A673 (cell line): ENCODE data around the gene CPLX1. TPM values are rescaled to one million over a fixed set of nuclear protein-coding genes. Genes with fewer than 3 reads are reported as not detected.
"Not testable (repeated sequence)": the region's sequence is repeated elsewhere in the genome, so short reads cannot be mapped to it uniquely, and the experiment has no call there.

Experiments
- BruUV-seq: library from RNA; stranded (reverse); fragments of 400-500 nt; replicated peaks from 2 replicates; lab custom pipeline; 2021; lab: Mats Ljungman, UMichigan
- CTCF ChIA-PET: fragments of 300-600 bp; sonication (Branson Sonifier 250); formaldehyde crosslinking; loops from one replicate; lab custom pipeline; 2022; ENCODE audit warnings: antibody characterized with exemption; lab: Charles Lee
- POLR2A ChIA-PET: fragments of 300-600 bp; sonication (Branson Sonifier 250); formaldehyde crosslinking; loops from one replicate; lab custom pipeline; 2022; ENCODE audit warnings: antibody characterized with exemption; ENCODE audit not compliant: low non-redundant PET; lab: Charles Lee
- DNase-seq: peaks from one replicate; pipeline ENCODE4 v3.0.0-alpha.2; 2015; ENCODE audit warnings: low spot score
- H3K27ac ChIP-seq: fragments of 200-600 bp; sonication (generic); 2 replicates; pipeline ENCODE4 v1.5.1; 2016; ENCODE audit warnings: mixed run types, low read depth, mild to moderate bottlenecking, mixed read lengths, antibody characterized with exemption, low read length; ENCODE audit not compliant: poor library complexity, severe bottlenecking
- H3K27me3 ChIP-seq: fragments of 200-600 bp; sonication (generic); replicated peaks from 2 replicates; pipeline ENCODE4 v1.6.1; 2017; ENCODE audit warnings: mixed run types, low read depth, mild to moderate bottlenecking, mixed read lengths, antibody characterized with exemption, low read length; ENCODE audit not compliant: insufficient read depth, poor library complexity
- H3K36me3 ChIP-seq: fragments of 200-600 bp; sonication (generic); 2 replicates; pipeline ENCODE4 v1.6.1; 2016; ENCODE audit warnings: mixed run types, mild to moderate bottlenecking, mixed read lengths, antibody characterized with exemption, low read length; ENCODE audit not compliant: insufficient read depth, poor library complexity, severe bottlenecking
- H3K4me1 ChIP-seq: fragments of 200-600 bp; sonication (generic); 2 replicates; pipeline ENCODE4 v1.6.1; 2017; ENCODE audit warnings: mixed run types, mild to moderate bottlenecking, mixed read lengths, antibody characterized with exemption, low read length; ENCODE audit not compliant: insufficient read depth, poor library complexity, severe bottlenecking
- H3K4me3 ChIP-seq: fragments of 200-600 bp; sonication (generic); 2 replicates; pipeline ENCODE4 v1.5.1; 2016; ENCODE audit warnings: low read depth, mixed run types, mild to moderate bottlenecking, mixed read lengths, low read length; ENCODE audit not compliant: poor library complexity, severe bottlenecking
- H3K9me3 ChIP-seq: fragments of 200-600 bp; sonication (generic); 2 replicates; pipeline ENCODE4 v1.6.1; 2016; ENCODE audit warnings: mixed run types, low read depth, mild to moderate bottlenecking, mixed read lengths, antibody characterized with exemption, low read length; ENCODE audit not compliant: poor library complexity, severe bottlenecking
- CTCF ChIP-seq: fragments of 300-800, 200-600 bp; sonication (generic); conservative IDR thresholded peaks from 2 replicates; pipeline ENCODE4 v1.5.1; 2017; ENCODE audit warnings: low read depth, mild to moderate bottlenecking, antibody characterized with exemption, low read length, moderate library complexity, mixed read lengths
- EZH2 ChIP-seq: fragments of 200-600 bp; sonication (generic); IDR thresholded peaks from 2 replicates; pipeline ENCODE4 v1.6.1; 2017; ENCODE audit warnings: borderline replicate concordance, low read depth, mild to moderate bottlenecking, mixed read lengths, antibody characterized with exemption, low read length; ENCODE audit not compliant: poor library complexity, severe bottlenecking
- intact Hi-C: fragments of 100-400 bp; cut with micrococcal nuclease; formaldehyde crosslinking; loops from one replicate; pipeline ENCODE4 v1.10.0; 2022; ENCODE audit not compliant: unreplicated experiment
- total RNA-seq: library from RNA; stranded (reverse); gene quantifications from 2 replicates; pipeline ENCODE4 v1.2.3, GENCODE V29; 2021

CPLX1 gene
- total RNA-seq, 1 experiment from 2014 or later = 4.6 TPM

- peaks cover 5% of the 10 kb centered on the region for H3K4me1 ChIP-seq
- no TSS peak for BruUV-seq
- no peaks in the 10 kb centered on the region for H3K9me3 ChIP-seq
- no peak overlapping the region for H3K27ac ChIP-seq
- no peak for TF ChIP-seq CTCF
- no peak for TF ChIP-seq EZH2
- peaks cover 68% of the 10 kb centered on the region for H3K36me3 ChIP-seq
- DNase-seq = no peak
- H3K4me3 ChIP-seq = no peak overlapping the region
- intact Hi-C loops = no loop called here
- CTCF ChIA-PET = no interaction called here
- H3K27me3 ChIP-seq = no peaks in the 10 kb centered on the region
- POLR2A ChIA-PET = no interaction called here
Measured at GRCh38 chr4:761086-761485, 64.8 kb downstream of the CPLX1 start.

- H3K36me3 ChIP-seq = peaks cover 63% of the 10 kb centered on the region
- H3K4me3 ChIP-seq = no peak overlapping the region
- ChIA-PET CTCF (no interaction called here), POLR2A (no interaction called here)
- intact Hi-C loops = no loop called here
- H3K27ac ChIP-seq = no peak overlapping the region
- no TSS peak for BruUV-seq
- H3K27me3 ChIP-seq = no peaks in the 10 kb centered on the region
- TF ChIP-seq EZH2 = no peak
- no peak for TF ChIP-seq CTCF
- DNase-seq = no peak
- peaks cover 4% of the 10 kb centered on the region for H3K4me1 ChIP-seq
- H3K9me3 ChIP-seq = no peaks in the 10 kb centered on the region
Measured at GRCh38 chr4:760616-761015, 65.3 kb downstream of the CPLX1 start.

- BruUV-seq, H3K4me3 ChIP-seq, H3K27me3 ChIP-seq, intact Hi-C loops, DNase-seq, H3K4me1 ChIP-seq, H3K27ac ChIP-seq, POLR2A ChIA-PET, CTCF ChIA-PET, H3K9me3 ChIP-seq: not testable (repeated sequence)
- H3K36me3 ChIP-seq = peaks cover 62% of the 10 kb centered on the region
Measured at GRCh38 chr4:759810-760209, 66.1 kb downstream of the CPLX1 start.

- Histone ChIP-seq H3K27ac (peak overlapping the region; percentile 14), H3K4me1 (peaks cover 3% of the 10 kb centered on the region), H3K27me3 (no peaks in the 10 kb centered on the region), H3K36me3 (peaks cover 53% of the 10 kb centered on the region), H3K4me3 (no peak overlapping the region), H3K9me3 (no peaks in the 10 kb centered on the region)
- DNase-seq = no peak
- intact Hi-C loops = no loop called here
- ChIA-PET POLR2A (no interaction called here), CTCF (no interaction called here)
- no TSS peak for BruUV-seq
- TF ChIP-seq CTCF = no peak
- TF ChIP-seq EZH2 = no peak
Measured at GRCh38 chr4:757111-757510, 68.8 kb downstream of the CPLX1 start.
